GM12878 (cell line): ENCODE data around the gene DZIP1L.

Experiments
- ETV6 ChIP-seq, 2 experiments: fragments of 450-650 bp in 1 of 2; IDR thresholded peaks in 1 of 2; conservative IDR thresholded peaks in 1 of 2; 2 replicates each; pipeline ENCODE4 v1.6.1; 2014; ENCODE audit warnings: antibody characterized with exemption in 1 of 2, borderline replicate concordance in 1 of 2, low read depth in 1 of 2, mild to moderate bottlenecking in 1 of 2, moderate library complexity in 1 of 2
- EZH2 ChIP-seq: IDR thresholded peaks from 2 replicates; pipeline ENCODE4 v1.6.1; 2012; ENCODE audit warnings: low read depth, mild to moderate bottlenecking, control low read depth, inconsistent platforms, low read length, borderline replicate concordance; ENCODE audit not compliant: control insufficient read depth
- JUND ChIP-seq: IDR thresholded peaks from 2 replicates; pipeline ENCODE4 v1.6.1; 2012; ENCODE audit warnings: low read depth, mild to moderate bottlenecking, low read length, improper control_type of control experiment, moderate library complexity
- POU2F2 ChIP-seq: IDR thresholded peaks from 3 replicates; pipeline ENCODE4 v1.6.1; 2011; ENCODE audit warnings: low read depth, mild to moderate bottlenecking, low read length, borderline replicate concordance
- SIN3A ChIP-seq: IDR thresholded peaks from 2 replicates; pipeline ENCODE4 v1.6.1; 2012; ENCODE audit warnings: low read depth, low read length, improper control_type of control experiment
- ZBED1 ChIP-seq: IDR thresholded peaks from 2 replicates; pipeline ENCODE4 v1.6.1; 2016; ENCODE audit warnings: borderline replicate concordance
- TF ChIP-seq, protein P1 (sequence below), 3 experiments: IDR thresholded peaks in 2 of 3; conservative IDR thresholded peaks in 1 of 3; 2 replicates each; pipeline ENCODE4 v1.5.1; 2011; ENCODE audit warnings: low read depth in 3 of 3, low read length in 3 of 3, mild to moderate bottlenecking in 3 of 3, control low read depth in 2 of 3, moderate library complexity in 2 of 3, inconsistent platforms in 1 of 3, mixed read lengths in 1 of 3; ENCODE audit not compliant: control insufficient read depth in 2 of 3, insufficient read depth in 1 of 3; ENCODE audit errors: extremely low read depth in 1 of 3
- TF ChIP-seq, protein P2 (sequence below): IDR thresholded peaks from 2 replicates; pipeline ENCODE4 v1.6.1; 2012; ENCODE audit warnings: low read depth, low read length, improper control_type of control experiment

DNA sequence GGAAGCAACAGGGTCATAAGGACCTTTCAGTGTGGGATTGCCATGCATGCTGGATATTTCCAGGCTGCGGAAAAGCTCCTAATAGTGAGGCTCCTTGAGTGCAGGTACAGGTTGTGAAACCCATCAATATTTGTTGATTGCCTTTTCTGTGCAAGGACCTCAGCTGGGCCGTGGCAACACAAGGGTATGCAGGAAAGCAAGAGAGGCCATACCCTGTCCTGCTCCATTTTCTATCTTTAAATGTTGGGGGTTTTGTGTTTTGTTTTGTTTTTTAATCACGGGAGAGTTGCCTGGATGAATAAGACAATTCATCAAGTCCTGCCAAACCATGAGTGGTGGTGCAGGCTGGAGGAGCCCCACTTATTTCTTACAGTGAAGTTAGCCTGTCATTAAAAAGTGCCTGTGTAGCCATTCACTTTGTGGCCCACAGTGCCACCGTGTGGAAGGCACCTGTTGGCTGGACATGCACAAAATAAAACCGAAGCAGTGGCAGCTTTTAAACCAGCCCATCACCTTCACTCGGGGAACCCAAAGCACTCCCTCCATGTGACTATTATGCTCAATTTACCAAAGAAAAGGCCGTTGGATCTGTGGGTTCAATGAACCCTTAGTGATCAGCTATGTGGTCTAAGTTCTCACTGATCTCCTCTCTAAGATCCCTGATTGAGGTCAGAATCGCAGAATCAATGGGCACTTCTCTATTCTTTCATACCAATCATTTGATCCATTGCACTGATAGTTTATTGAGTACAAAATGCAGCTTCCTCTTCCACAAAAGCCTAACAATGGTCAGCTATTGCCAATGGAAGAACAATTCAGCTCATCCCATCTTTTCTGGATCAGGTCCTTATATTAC lies 63.2 kb downstream of the DZIP1L start:
- TF ChIP-seq, protein P1, sequence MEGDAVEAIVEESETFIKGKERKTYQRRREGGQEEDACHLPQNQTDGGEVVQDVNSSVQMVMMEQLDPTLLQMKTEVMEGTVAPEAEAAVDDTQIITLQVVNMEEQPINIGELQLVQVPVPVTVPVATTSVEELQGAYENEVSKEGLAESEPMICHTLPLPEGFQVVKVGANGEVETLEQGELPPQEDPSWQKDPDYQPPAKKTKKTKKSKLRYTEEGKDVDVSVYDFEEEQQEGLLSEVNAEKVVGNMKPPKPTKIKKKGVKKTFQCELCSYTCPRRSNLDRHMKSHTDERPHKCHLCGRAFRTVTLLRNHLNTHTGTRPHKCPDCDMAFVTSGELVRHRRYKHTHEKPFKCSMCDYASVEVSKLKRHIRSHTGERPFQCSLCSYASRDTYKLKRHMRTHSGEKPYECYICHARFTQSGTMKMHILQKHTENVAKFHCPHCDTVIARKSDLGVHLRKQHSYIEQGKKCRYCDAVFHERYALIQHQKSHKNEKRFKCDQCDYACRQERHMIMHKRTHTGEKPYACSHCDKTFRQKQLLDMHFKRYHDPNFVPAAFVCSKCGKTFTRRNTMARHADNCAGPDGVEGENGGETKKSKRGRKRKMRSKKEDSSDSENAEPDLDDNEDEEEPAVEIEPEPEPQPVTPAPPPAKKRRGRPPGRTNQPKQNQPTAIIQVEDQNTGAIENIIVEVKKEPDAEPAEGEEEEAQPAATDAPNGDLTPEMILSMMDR (IDR thresholded peaks at IDR 0.05 in 2 of 3, conservative IDR thresholded peaks at IDR 0.05 in 1 of 3; ENCODE audit: control insufficient read depth in 2 of 3, extremely low read depth in 1 of 3, insufficient read depth in 1 of 3, low read depth in 3 of 3, low read length in 3 of 3) = peak; percentile 78 to 93 (median 83)
- TF ChIP-seq JUND (no peak), ETV6 (conservative IDR thresholded peaks at IDR 0.05 in 1 of 2, IDR thresholded peaks at IDR 0.05 in 1 of 2; ENCODE audit: borderline replicate concordance in 1 of 2, low read depth in 1 of 2) (no peak), ZBED1 (no peak), POU2F2 (no peak), EZH2 (no peak), SIN3A (no peak)
- TF ChIP-seq, protein P2, sequence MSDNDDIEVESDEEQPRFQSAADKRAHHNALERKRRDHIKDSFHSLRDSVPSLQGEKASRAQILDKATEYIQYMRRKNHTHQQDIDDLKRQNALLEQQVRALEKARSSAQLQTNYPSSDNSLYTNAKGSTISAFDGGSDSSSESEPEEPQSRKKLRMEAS = no peak
